GM21529 (cell line): ENCODE data around the gene COPS7A.

Experiments used
- ATAC-seq: cut with Tn5 transposase; IDR thresholded peaks from one replicate; pipeline ENCODE4 v1.9.1; 2021; ENCODE audit not compliant: unreplicated experiment

The COPS7A gene

GRCh38 chr12:6748761-6749160, 24.9 kb downstream of the COPS7A start:
- no peak for ATAC-seq

GRCh38 chr12:6750506-6750905, 26.7 kb downstream of the COPS7A start:
- ATAC-seq = no peak

GRCh38 chr12:6751767-6752166, 27.9 kb downstream of the COPS7A start:
- no peak for ATAC-seq

- no peak for ATAC-seq
Observed at GRCh38 chr12:6752167-6752920, 28.5 kb downstream of the COPS7A start.

- peak; percentile 90 for ATAC-seq
Observed at GRCh38 chr12:6752921-6753771, 29.3 kb downstream of the COPS7A start, which contains the start of gene MLF2. Gene MLF2, minus strand, starts transcription at chr12:6753141. Its CDS starts 807 bp downstream, at chr12:6752334.

- ATAC-seq = no peak
Observed at GRCh38 chr12:6753772-6754356, 30.0 kb downstream of the COPS7A start.

GRCh38 chr12:6754411-6754810, 30.6 kb downstream of the COPS7A start:
- ATAC-seq = no peak

- ATAC-seq = no peak
Observed at GRCh38 chr12:6757028-6757690, 33.3 kb downstream of the COPS7A start.

GRCh38 chr12:6758506-6759095, 34.8 kb downstream of the COPS7A start:
- no peak for ATAC-seq

- ATAC-seq = no peak
Observed at GRCh38 chr12:6759741-6760140, 35.9 kb downstream of the COPS7A start.

GRCh38 chr12:6763380-6763779, 39.5 kb downstream of the COPS7A start:
- no peak for ATAC-seq

- peak; percentile 81 for ATAC-seq
Observed at GRCh38 chr12:6764011-6764828, 40.4 kb downstream of the COPS7A start.

GRCh38 chr12:6765048-6765633, 41.3 kb downstream of the COPS7A start:
- ATAC-seq = no peak

GRCh38 chr12:6765634-6766581, 42.1 kb downstream of the COPS7A start, which contains the start of gene PTMS:
Gene PTMS, plus strand, starts transcription at chr12:6766363. Its CDS starts 343 bp downstream, at chr12:6766706.
- ATAC-seq = peak; percentile 15

GRCh38 chr12:6766651-6767349, 43.0 kb downstream of the COPS7A start:
- peak; percentile 49 for ATAC-seq

- no peak for ATAC-seq
Observed at GRCh38 chr12:6767353-6768319, 43.8 kb downstream of the COPS7A start.
